Progenitor cell of endocrine pancreas (in vitro differentiated cells): ENCODE data around the gene RANGRF. TPM values are rescaled to one million over a fixed set of nuclear protein-coding genes. Genes with fewer than 3 reads are reported as not detected.

Experiments used
- DNase-seq: peaks from one replicate; pipeline ENCODE4 v3.0.0; 2021; ENCODE audit warnings: low spot score; ENCODE audit not compliant: unreplicated experiment
- H3K27ac Mint-ChIP-seq: 2 replicates; pipeline ENCODE4 v1.8.0; 2021; ENCODE audit warnings: mild to moderate bottlenecking, moderate library complexity, mixed read lengths
- H3K27me3 Mint-ChIP-seq: 2 replicates; pipeline ENCODE4 v1.8.0; 2021; ENCODE audit warnings: mixed read lengths
- H3K36me3 Mint-ChIP-seq: 2 replicates; pipeline ENCODE4 v1.8.0; 2022; ENCODE audit warnings: mixed read lengths; ENCODE audit not compliant: insufficient read depth
- H3K4me1 Mint-ChIP-seq: 2 replicates; pipeline ENCODE4 v1.8.0; 2021; ENCODE audit warnings: low read depth, mixed read lengths
- H3K4me3 Mint-ChIP-seq: 2 replicates; pipeline ENCODE4 v1.8.0; 2021; ENCODE audit warnings: low read depth, mild to moderate bottlenecking, moderate library complexity, mixed read lengths
- H3K9me3 Mint-ChIP-seq: 2 replicates; pipeline ENCODE4 v1.8.0; 2021; ENCODE audit warnings: low read depth, mixed read lengths
- CTCF ChIP-seq: fragments of 200-600 bp; sonication (generic); IDR thresholded peaks from one replicate; pipeline ENCODE4 v1.5.0; 2021; ENCODE audit warnings: antibody characterized with exemption, mild to moderate bottlenecking; ENCODE audit not compliant: unreplicated experiment
- long read RNA-seq: library from polyadenylated mRNA; unstranded; transcript quantifications from one replicate; pipeline ENCODE4 v2.0.0, GENCODE V29; 2020
- total RNA-seq: library from RNA; stranded (reverse); gene quantifications from 2 replicates; pipeline ENCODE4 v1.2.1, GENCODE V29; 2021

Gene RANGRF
- 31.2 and 33.6 TPM in 2 replicates for total RNA-seq
- long read RNA-seq, partial matches to known transcripts: 0 of 10 reads
- long read RNA-seq, other reads (novel, unspliced or antisense): 1 of 10 reads

- Mint-ChIP-seq H3K9me3 (no peaks in the 10 kb centered on the region), H3K36me3 (peaks cover 1% of the 10 kb centered on the region), H3K27ac (peak within 1 kb of the TSS; percentile 88), H3K4me1 (peaks cover 12% of the 10 kb centered on the region), H3K4me3 (peak within 1 kb of the TSS; percentile 89), H3K27me3 (no peaks in the 10 kb centered on the region)
- peak; percentile 70 for DNase-seq
- no peak for TF ChIP-seq CTCF
These were observed at the start of gene RANGRF for GRCh38 chr17:8288336-8289102. TSS of gene RANGRF (plus strand) at chr17:8288670. CDS start at chr17:8288789, 119 bp downstream.

- H3K9me3 Mint-ChIP-seq: no peaks in the 10 kb centered on the region
- H3K4me1 Mint-ChIP-seq: peaks cover 6% of the 10 kb centered on the region
- H3K27me3 Mint-ChIP-seq: no peaks in the 10 kb centered on the region
- DNase-seq: no peak
- no peak overlapping the region for H3K4me3 Mint-ChIP-seq
- no peak for TF ChIP-seq CTCF
- H3K36me3 Mint-ChIP-seq: peaks cover 11% of the 10 kb centered on the region
- no peak overlapping the region for H3K27ac Mint-ChIP-seq
These were observed 44.6 kb upstream of the RANGRF start for GRCh38 chr17:8243827-8244226.

GRCh38 chr17:8244768-8245167 lies 43.7 kb upstream of the RANGRF start:
- H3K4me1 Mint-ChIP-seq: peaks cover 10% of the 10 kb centered on the region
- peaks cover 9% of the 10 kb centered on the region for H3K36me3 Mint-ChIP-seq
- H3K27ac Mint-ChIP-seq: no peak overlapping the region
- no peak overlapping the region for H3K4me3 Mint-ChIP-seq
- no peak for DNase-seq
- no peak for TF ChIP-seq CTCF
- no peaks in the 10 kb centered on the region for H3K9me3 Mint-ChIP-seq
- no peaks in the 10 kb centered on the region for H3K27me3 Mint-ChIP-seq

GRCh38 chr17:8248751-8249607 lies 39.5 kb upstream of the RANGRF start, which contains the start of gene PFAS:
TSS of gene PFAS (plus strand) at chr17:8249289. CDS start at chr17:8253938, 4,649 bp downstream.
- peak within 1 kb of the TSS; percentile 100 for H3K27ac Mint-ChIP-seq
- peak; percentile 96 for DNase-seq
- peaks cover 16% of the 10 kb centered on the region for H3K4me1 Mint-ChIP-seq
- H3K9me3 Mint-ChIP-seq: no peaks in the 10 kb centered on the region
- H3K27me3 Mint-ChIP-seq: no peaks in the 10 kb centered on the region
- peaks cover 7% of the 10 kb centered on the region for H3K36me3 Mint-ChIP-seq
- no peak for TF ChIP-seq CTCF
- peak within 1 kb of the TSS; percentile 98 for H3K4me3 Mint-ChIP-seq
